ENCODE data around the gene ARMC6. TPM values are rescaled to one million over a fixed set of nuclear protein-coding genes. Genes with fewer than 3 reads are reported as not detected.

ARMC6 gene
- total and polyA plus RNA-seq, 2 of the 13 experiments (the other 11 are each of a cell fraction or from before 2014, with no cell fraction given): 16.2 to 36.8 TPM

GRCh38 chr19:19105365-19106055 is 72.1 kb downstream of the ARMC6 start (continued):
- TF ChIP-seq ZSCAN25 (CRISPR knock-in tag; IDR thresholded peaks at IDR 0.05): 0 out of 2 replicates have a peak, but pooled peaks have one; percentile 26
- no peak for TF ChIP-seq ZNF33B (CRISPR knock-in tag; IDR thresholded peaks at IDR 0.05)
- TF ChIP-seq U2AF2 (IDR thresholded peaks at IDR 0.05; ENCODE audit: low read depth, low read length): no peak
- TF ChIP-seq GATAD2A (CRISPR knock-in tag; IDR thresholded peaks at IDR 0.05): 0 out of 2 replicates have a peak, but pooled peaks have one; percentile 12
- peak; percentile 23; the same call in 1 of the 2 replicates for TF ChIP-seq ARID4A (CRISPR knock-in tag; IDR thresholded peaks at IDR 0.05; ENCODE audit: borderline replicate concordance)
- TF ChIP-seq ZNF704 (CRISPR knock-in tag; IDR thresholded peaks at IDR 0.05; ENCODE audit: borderline replicate concordance): no peak
- peak; percentile 39; the same call in 1 of the 2 replicates for TF ChIP-seq NRL (CRISPR knock-in tag; IDR thresholded peaks at IDR 0.05; ENCODE audit: borderline replicate concordance)
- TF ChIP-seq TEAD3 (CRISPR knock-in tag; optimal IDR thresholded peaks at IDR 0.05; ENCODE audit: borderline replicate concordance): peak; percentile 39
- no peak for TF ChIP-seq TAF15 (IDR thresholded peaks at IDR 0.05; ENCODE audit: low read depth, low read length, poor library complexity, severe bottlenecking)
- TF ChIP-seq RBM39 (IDR thresholded peaks at IDR 0.05; ENCODE audit: low read depth, low read length, poor library complexity, severe bottlenecking): peak; percentile 39
- TF ChIP-seq NR2C2 (CRISPR knock-in tag; IDR thresholded peaks at IDR 0.05; ENCODE audit: borderline replicate concordance): peak; percentile 46; the same call in 1 of the 2 replicates
- no peak for TF ChIP-seq NR2F2 (IDR thresholded peaks at IDR 0.05; ENCODE audit: borderline replicate concordance, low read depth)
- no peak for TF ChIP-seq ZNF350 (CRISPR knock-in tag; IDR thresholded peaks at IDR 0.05; ENCODE audit: borderline replicate concordance, low read depth)
- peak; percentile 47; the same call in 1 of the 2 replicates for TF ChIP-seq YEATS2 (CRISPR knock-in tag; IDR thresholded peaks at IDR 0.05; ENCODE audit: borderline replicate concordance)
- TF ChIP-seq ZFP41 (CRISPR knock-in tag; IDR thresholded peaks at IDR 0.05; ENCODE audit: borderline replicate concordance): no peak
- no peak for TF ChIP-seq KDM5B (CRISPR knock-in tag; IDR thresholded peaks at IDR 0.05; ENCODE audit: borderline replicate concordance)
- no peak for TF ChIP-seq TERF1 (CRISPR knock-in tag; IDR thresholded peaks at IDR 0.05)
- TF ChIP-seq RBFOX2 (IDR thresholded peaks at IDR 0.05; ENCODE audit: low read depth, low read length): peak; percentile 72; the same call in 1 of the 2 replicates
- TF ChIP-seq KDM2A (CRISPR knock-in tag; IDR thresholded peaks at IDR 0.05; ENCODE audit: borderline replicate concordance, low read depth): peak; percentile 38; the same call in 1 of the 2 replicates
- TF ChIP-seq ESRRA (CRISPR knock-in tag; IDR thresholded peaks at IDR 0.05; ENCODE audit: low read depth): 0 out of 2 replicates have a peak, but pooled peaks have one; percentile 28

All from HepG2 (cell line).